AG08396 (cell line): Measurements from ENCODE around the gene CEP85L.

Source experiments
- DNase-seq: peaks from one replicate; pipeline ENCODE4 v3.0.0; 2012; ENCODE audit warnings: low spot score, mixed read lengths

CEP85L gene

GRCh38 chr6:118660218-118660569 is 8.8 kb upstream of the CEP85L start:
- no peak for DNase-seq

GRCh38 chr6:118659513-118660217 is 8.3 kb upstream of the CEP85L start:
- DNase-seq, result no peak

DNA sequence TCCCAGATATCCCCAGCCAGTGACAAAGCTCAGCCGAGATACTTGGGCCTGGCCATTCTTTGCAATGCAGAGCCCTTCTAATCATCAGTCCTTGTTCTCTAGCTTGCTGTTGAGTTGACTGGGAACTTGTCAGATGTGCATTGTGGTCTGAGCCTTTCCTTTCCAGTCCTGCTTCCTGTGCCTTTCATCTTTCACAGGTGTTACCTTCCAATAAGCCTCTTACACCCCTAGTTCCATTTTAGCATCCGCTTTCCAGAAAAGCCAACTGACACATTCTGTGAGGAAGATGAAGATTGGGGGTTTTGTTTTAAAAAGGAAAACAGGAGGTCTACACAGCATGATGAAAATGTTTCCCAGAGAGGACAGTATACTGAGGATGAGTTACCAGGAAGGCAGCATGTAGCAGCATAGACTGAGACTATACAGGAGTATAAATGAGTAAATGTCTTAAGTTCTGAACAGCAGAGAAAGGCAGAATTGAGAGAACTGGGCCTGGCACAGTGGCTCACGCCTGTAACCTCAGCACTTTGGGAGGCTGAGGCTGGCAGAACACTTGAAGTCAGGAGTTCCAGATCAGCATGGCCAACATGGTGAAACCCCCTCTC is 5.6 kb upstream of the CEP85L start:
- DNase-seq, result no peak

DNA sequence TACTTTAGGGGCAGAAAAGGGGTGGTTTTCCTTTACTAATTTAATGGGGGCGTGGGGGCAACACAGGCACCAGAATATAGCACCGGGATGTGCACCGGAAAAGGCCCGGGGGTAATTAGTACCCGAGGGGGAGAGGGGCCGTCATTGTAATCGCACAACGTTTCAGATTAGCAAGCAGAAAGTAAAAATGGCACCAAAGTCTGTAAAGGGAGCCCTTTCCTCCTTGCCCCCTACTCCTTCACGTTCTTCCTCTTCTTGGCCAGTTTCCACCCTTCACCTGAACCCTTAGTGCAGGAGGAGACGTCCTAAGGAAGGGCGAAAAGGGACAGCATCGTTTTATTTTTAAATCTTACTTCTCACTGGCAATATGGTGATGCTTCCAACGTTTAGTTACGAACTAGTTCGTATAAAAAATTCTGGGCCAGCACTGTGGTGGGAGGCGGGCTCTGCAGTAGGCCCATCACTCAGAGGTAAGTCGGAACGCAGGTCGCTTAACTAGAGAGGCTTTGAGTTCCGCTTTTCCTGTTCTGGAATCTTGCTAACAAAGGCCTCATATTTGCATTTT is 742 bp upstream of the CEP85L start:
- no peak for DNase-seq

- DNase-seq, result peak; percentile 66
Observed at GRCh38 chr6:118650582-118651281, 659 bp downstream of the CEP85L start.

DNA sequence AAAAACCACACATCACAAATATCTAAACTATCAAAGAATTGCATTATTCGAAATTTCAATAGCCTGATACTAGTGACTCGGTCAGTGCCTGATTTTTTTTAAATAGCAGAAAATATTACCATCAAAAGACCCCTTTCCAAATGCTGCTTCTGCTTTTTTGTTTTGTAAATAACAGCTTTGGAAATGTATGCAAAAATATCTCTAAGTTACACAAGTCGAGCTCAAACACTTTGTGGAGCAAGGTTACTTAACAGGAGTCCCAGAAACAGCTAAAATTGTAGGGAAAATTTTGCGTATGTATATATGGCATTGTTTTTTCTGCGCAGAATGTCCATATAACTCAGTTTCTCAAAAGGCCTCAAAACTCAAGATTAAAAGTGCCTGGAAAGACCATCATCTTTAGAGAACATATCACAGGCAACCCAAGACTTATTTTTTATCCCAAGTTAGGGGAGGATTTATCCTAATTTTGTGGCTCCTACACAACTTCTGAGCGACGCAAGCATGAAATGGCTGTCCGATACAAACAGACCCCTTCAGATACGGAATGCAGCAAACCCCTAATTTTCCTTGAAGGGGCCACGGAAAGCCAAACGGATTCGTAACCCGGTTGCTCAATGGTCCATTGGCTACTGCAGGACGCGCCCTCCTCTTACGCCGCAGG is 1.3 kb downstream of the CEP85L start:
- DNase-seq, result peak; percentile 60

DNA sequence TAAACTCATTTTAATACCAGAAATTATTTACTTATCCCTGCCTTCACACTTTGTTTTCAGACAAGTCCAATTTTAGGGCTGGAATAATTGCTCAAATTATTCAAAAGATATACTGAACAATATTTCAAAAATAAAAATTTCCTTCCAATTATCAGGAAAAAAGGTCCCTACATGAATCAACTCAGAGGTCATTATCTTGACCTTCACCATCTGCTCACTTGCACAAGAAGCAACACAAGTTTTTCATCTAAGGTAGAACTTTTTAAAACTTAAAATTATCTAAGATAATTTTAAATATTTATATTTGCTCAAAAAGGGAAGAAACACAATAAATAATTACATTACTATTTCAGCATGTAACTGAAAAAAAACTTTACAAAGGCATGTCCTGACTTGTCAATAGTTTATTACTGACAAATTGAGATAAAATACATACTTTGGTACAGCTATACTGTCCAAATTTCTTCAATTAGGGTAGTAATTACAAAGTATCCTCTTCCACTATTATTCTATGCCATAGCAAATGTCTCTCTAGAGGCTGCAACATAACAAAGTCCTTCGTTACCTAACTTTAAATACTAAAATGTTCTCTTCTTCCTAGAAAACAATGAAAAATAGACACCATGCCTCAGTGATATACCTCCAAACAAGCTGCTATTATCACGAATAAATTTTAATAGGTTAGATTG is 2.4 kb downstream of the CEP85L start:
- DNase-seq, result no peak

DNA sequence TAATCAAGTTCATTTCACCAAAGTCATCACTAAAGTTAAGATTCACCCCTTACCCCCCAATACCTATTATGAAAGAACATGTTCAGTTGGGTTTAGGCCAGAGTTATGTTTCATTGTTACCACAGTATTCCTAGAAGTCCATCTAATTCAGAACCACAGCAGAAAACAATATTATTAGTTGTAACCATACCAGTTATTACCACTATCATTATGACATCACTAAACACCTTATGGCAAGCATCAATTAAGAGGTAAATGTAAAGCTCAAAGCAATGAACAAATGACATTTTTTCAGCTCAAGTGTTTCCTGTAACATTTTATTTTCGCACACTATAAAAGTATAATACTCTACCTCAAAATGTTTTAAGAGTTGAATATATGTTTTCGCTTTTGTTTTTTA is 4.4 kb downstream of the CEP85L start:
- DNase-seq, result no peak

- no peak for DNase-seq
Observed at GRCh38 chr6:118645395-118645794, 6.0 kb downstream of the CEP85L start.

DNA sequence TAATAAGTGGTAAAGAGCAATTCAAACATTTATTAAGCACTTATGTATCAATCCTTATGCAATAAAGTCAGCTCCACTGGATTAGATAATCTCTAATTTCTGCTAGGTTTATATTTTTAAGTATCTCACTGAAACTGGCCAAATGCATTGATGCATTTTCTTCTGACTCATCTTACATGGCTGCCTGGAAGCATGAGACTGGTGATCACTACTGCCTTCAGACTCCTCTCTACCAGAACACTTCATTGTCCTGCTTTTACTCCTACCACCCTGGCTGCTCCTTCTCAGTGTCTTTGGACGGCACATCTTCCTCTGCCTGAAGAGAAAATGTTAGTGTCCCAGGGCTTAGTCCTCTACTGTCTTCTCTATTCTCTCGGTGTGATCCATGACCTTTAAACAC is 7.4 kb downstream of the CEP85L start:
- peak; percentile 18 for DNase-seq

- DNase-seq, result no peak
Observed at GRCh38 chr6:118641042-118641441, 10.3 kb downstream of the CEP85L start.

- no peak for DNase-seq
Observed at GRCh38 chr6:118639054-118639964, 12.1 kb downstream of the CEP85L start.

- no peak for DNase-seq
Observed at GRCh38 chr6:118638288-118638687, 13.1 kb downstream of the CEP85L start.

DNA sequence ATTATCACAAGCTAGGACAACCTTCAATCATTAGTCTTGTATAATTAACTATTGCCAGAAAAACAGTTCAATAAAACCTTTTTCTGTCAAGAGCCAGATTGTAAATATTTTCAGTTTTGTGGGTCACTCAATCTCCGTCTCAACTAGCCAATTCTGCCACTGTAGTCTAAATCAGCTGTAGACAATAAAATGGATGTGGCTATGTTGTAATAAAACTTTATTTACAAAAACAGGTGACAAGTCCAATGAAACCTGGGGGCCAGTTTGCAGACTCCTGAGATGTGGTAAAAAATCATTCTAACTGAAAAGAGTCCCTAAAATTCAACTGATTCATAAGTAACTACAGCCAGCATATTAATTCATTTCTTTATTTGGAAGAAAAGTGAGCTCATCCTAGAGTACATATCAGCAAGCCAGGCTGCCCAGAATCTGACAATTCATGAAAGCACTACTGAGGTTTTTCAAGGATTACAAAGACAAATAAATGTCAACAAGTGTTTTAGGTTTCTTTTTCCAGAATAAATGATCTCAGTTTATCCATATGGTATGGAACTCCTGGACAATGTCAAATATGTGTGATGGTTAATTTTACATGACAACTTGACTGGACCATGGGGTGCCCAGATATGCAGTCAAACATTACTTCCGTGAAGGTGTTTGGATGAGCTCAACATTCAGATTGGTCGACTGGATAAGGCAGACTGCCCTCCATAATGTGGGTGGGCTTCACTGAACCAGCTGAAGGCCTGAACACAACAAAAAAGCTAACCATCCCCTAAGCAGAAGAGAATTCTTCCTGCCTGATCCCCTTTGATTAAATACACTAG is 15.3 kb downstream of the CEP85L start:
- DNase-seq, result no peak

GRCh38 chr6:118632359-118632758 is 19.0 kb downstream of the CEP85L start:
- no peak for DNase-seq

DNA sequence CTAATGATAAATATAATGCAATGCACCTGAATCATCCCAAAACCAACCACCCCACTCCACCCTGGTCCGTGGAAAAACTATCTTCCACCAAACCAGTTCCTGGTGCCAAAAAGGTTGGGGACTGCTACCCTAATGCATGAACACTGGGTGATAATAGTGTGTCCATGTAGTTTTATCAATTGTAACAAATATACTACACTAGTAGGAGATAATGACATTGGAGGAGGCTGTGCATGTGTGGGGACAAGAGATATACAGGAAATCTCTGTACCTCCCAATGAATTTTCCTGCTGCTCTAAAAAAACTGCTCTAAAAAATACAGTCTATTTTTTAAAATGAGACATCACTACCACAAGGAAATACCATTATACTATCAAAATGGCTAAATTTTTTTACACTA is 20.5 kb downstream of the CEP85L start:
- no peak for DNase-seq

DNA sequence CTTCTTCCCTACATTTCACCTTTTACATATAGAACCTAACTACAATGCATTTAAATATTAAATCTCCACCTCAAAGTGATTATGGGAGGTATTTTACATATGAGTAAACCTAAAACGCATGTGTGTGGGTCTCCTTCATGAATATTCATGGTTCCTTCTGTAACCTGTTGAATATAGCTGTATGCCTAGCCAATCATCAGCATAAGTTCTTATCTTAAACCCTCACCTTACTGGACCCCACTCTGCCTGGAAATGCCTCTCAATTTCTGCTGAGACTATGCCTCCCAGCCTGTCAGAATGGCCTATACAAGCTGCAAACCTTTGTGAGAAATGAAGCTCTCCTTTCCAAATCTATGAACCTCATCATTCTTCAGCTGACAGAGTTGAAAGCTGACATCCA is 21.3 kb downstream of the CEP85L start:
- DNase-seq, result no peak

- DNase-seq, result no peak
Observed at GRCh38 chr6:118627724-118628123, 23.7 kb downstream of the CEP85L start.

- no peak for DNase-seq
Observed at GRCh38 chr6:118625833-118626232, 25.6 kb downstream of the CEP85L start.
